ENCODE measurements around the gene SLC34A3.

Gene SLC34A3

GRCh38 chr9:137227853-137228505 lies 2.7 kb upstream of the SLC34A3 start:
- no peak overlapping the region for H2AFZ ChIP-seq (ENCODE audit: low read depth)
- TF ChIP-seq CTCF (conservative IDR thresholded peaks at IDR 0.05; ENCODE audit: low read depth, low read length) = no peak
- H3K4me2 ChIP-seq = no peak overlapping the region
- no peaks in the 10 kb centered on the region for H3K36me3 ChIP-seq (ENCODE audit: insufficient read depth)
- no peaks in the 10 kb centered on the region for H3K79me2 ChIP-seq (ENCODE audit: insufficient read depth, low read depth)
- peaks cover 38% of the 10 kb centered on the region for H3K27me3 ChIP-seq (ENCODE audit: insufficient read depth, low read depth)
- no peak overlapping the region for H3K9ac ChIP-seq
- no peak overlapping the region for H3K27ac ChIP-seq
- no peak overlapping the region for H3K4me3 ChIP-seq (IDR thresholded peaks at IDR 0.05; ENCODE audit: insufficient read depth, low read depth, low read length)
- peaks cover 7% of the 10 kb centered on the region for H3K4me1 ChIP-seq (ENCODE audit: low read depth, poor library complexity, severe bottlenecking)
- no peaks in the 10 kb centered on the region for H4K20me1 ChIP-seq (ENCODE audit: insufficient read depth)

DNA sequence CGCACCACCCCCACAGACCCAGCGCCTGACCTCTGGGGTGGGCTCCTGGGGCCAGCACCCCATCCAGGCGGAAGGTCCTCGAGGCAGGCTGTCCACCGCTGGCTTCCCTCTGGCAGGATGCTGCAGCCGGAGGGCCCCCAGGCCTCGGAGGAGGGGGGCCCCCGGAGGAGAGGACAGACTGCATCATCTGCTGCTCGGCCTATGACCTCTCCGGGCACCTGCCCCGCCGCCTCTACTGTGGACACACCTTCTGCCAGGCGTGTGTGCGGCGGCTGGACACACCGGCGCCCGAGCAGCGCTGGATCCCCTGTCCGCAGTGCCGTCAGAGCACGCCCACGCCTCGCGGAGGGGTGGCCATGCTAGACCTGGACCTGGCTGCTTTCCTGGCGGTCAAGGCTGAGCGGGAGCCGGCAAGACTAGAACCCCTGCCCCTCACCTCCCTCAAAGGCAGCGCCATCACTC lies 2.2 kb upstream of the SLC34A3 start:
- H3K9ac ChIP-seq = no peak overlapping the region
- peaks cover 6% of the 10 kb centered on the region for H3K4me1 ChIP-seq (ENCODE audit: low read depth, poor library complexity, severe bottlenecking)
- no peaks in the 10 kb centered on the region for H3K36me3 ChIP-seq (ENCODE audit: insufficient read depth)

DNA sequence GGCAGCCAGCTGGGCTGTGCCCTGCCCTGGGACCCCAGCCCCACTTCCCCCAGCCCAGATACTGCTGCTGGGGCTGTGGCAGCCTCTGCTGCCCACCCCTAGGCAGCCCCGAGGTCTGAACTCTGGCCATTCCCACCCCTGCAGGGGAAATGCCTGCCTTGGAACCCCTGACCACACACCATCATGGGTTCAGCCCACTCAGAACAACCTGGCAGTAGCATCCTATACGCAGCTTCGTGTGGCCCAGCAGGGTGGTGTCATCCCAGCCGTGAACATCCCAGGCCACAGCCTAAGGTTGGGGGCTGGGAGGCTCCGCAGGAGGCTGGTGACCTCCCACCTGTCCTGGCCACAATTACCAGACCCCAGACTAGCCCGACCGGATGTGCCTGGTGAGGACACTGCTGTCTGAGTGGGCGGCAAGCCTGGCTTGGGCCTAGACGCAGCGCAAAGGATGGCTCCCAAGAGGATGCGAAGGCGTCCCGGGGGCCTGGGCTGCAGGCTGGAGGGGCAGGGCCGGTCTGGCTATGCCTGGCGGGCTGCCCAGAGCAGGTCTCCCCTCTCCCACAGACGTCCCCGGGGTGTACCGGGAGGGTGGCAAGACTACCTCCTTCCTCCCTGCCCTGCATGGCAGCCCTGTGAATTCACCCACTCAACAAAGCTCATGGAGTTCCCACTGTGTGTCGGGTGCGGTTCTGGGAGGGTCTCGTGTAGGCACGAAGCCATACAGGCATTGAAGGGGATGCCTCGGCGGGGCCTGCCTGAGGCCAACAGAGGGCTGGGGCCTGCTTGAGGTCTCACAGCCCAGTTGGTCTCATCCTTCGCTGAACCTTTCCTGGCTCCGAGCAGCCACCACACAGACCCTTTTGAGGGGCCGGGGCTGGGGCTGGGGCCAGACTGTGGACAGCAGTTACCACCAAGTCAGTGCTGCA lies 1.5 kb upstream of the SLC34A3 start:
- no peak overlapping the region for H3K9ac ChIP-seq

More for the DNA sequence above, 2.2 kb upstream of the SLC34A3 start:
- TF ChIP-seq CTCF (conservative IDR thresholded peaks at IDR 0.05; ENCODE audit: low read depth, low read length) = no peak
- H3K4me3 ChIP-seq (IDR thresholded peaks at IDR 0.05; ENCODE audit: insufficient read depth, low read depth, low read length) = no peak overlapping the region
- H3K27ac ChIP-seq = no peak overlapping the region
- no peaks in the 10 kb centered on the region for H4K20me1 ChIP-seq (ENCODE audit: insufficient read depth)
- no peak overlapping the region for H2AFZ ChIP-seq (ENCODE audit: low read depth)
- H3K27me3 ChIP-seq (ENCODE audit: insufficient read depth, low read depth) = peaks cover 42% of the 10 kb centered on the region
- H3K79me2 ChIP-seq (ENCODE audit: insufficient read depth, low read depth) = no peaks in the 10 kb centered on the region
- no peak overlapping the region for H3K4me2 ChIP-seq

More for the DNA sequence above, 1.5 kb upstream of the SLC34A3 start:
- H3K4me3 ChIP-seq (IDR thresholded peaks at IDR 0.05; ENCODE audit: insufficient read depth, low read depth, low read length) = no peak overlapping the region
- no peak overlapping the region for H3K27ac ChIP-seq
- peaks cover under 1% of the 10 kb centered on the region for H3K4me1 ChIP-seq (ENCODE audit: low read depth, poor library complexity, severe bottlenecking)
- no peaks in the 10 kb centered on the region for H3K79me2 ChIP-seq (ENCODE audit: insufficient read depth, low read depth)
- H2AFZ ChIP-seq (ENCODE audit: low read depth) = no peak overlapping the region
- no peak overlapping the region for H3K4me2 ChIP-seq
- H3K27me3 ChIP-seq (ENCODE audit: insufficient read depth, low read depth) = peaks cover 44% of the 10 kb centered on the region
- no peak for TF ChIP-seq CTCF (conservative IDR thresholded peaks at IDR 0.05; ENCODE audit: low read depth, low read length)
- H3K36me3 ChIP-seq (ENCODE audit: insufficient read depth) = no peaks in the 10 kb centered on the region
- H4K20me1 ChIP-seq (ENCODE audit: insufficient read depth) = no peaks in the 10 kb centered on the region
